ENCODE results near the gene KDR. TPM values are rescaled to one million over a fixed set of nuclear protein-coding genes. Genes with fewer than 3 reads are reported as not detected.

The KDR gene
- total RNA-seq, 3 donors from 2014 or later, result 20.3 to 64.2 (median 40.6) TPM

DNA sequence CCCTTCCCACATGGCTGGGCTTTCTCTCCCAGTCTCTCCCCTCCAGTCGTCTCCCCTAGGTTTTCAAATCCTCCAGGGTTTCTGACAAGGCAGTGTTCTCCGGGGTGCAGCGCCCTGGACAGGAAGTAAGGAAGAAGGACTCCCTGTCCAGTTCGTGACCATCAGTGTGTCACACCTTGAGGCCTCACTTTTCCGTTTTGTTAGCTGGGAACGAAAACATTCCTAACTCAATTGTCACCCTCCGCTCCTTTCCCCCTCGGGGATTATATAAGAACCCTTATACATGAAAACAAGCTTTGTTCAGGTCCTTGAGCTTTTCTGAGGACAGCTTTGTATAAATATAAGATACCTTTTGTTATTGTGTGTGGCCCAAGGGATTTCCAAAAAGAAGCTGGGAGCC lies 92.1 kb downstream of the KDR start:
- Histone ChIP-seq H3K27ac (peak overlapping the region; percentile 37 to 43), H3K36me3 (no peaks in the 10 kb centered on the region), H3K4me3 (no peak overlapping the region), H3K9me3 (no peaks in the 10 kb centered on the region), H3K4me1 (no peaks in the 10 kb centered on the region), H3K27me3 (no peaks in the 10 kb centered on the region)
- intact Hi-C loops (cut with DNase I; ENCODE audit: low total_unique reads), result no loop called here
- no peak for DNase-seq (ENCODE audit: low spot score in 2 of 2)
- TF ChIP-seq POLR2AphosphoS5 (IDR thresholded peaks at IDR 0.05), result no peak
- no peak for TF ChIP-seq POLR2A (IDR thresholded peaks at IDR 0.05)
- no peak for TF ChIP-seq CTCF (IDR thresholded peaks at IDR 0.05)

DNA sequence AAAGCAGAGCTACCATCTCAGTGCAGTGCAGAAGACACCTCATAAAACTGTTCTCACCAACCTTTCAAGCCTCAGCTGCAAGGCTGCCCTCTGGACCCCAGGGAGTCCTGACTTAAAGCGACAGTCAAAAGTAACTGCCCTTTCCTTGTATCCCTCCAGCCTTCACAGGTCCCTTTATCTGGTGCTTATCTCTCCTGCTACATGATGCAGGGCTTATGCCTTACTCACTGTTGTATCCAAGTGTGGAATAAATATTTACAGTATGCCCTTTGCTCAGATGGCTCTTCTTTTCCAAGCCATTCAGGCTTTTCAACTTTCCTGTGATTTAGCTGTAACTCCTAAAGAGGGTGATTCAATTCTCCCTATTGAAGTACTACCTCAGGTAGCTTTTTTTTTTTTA lies 92.6 kb downstream of the KDR start:
- Histone ChIP-seq H3K4me3 (no peak overlapping the region), H3K4me1 (no peaks in the 10 kb centered on the region), H3K27me3 (no peaks in the 10 kb centered on the region), H3K36me3 (no peaks in the 10 kb centered on the region), H3K27ac (peak overlapping the region; percentile 25 to 37), H3K9me3 (no peaks in the 10 kb centered on the region)
- intact Hi-C loops (cut with DNase I; ENCODE audit: low total_unique reads), result no loop called here
- no peak for TF ChIP-seq CTCF (IDR thresholded peaks at IDR 0.05)
- TF ChIP-seq POLR2A (IDR thresholded peaks at IDR 0.05), result no peak
- TF ChIP-seq POLR2AphosphoS5 (IDR thresholded peaks at IDR 0.05), result no peak
- no peak for DNase-seq (ENCODE audit: low spot score in 2 of 2)

DNA sequence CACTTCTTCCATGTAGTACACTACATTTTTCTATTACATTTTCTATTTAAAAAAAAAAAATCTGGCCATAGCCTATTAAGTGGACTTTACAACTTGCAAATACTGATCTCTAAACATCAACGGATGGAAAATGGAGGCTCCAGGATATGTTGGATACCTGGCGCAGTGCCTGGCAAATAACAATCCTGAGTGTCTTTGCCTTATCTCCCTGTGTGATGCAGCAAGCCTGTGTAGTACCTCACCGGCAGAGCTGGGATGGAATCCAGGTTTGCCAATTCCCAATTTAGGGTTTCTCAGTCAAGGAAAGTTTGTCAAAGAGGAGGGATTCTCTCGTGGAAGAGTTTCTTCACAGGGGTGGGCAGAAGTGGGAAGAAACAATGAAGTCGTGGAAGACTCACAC lies 93.2 kb downstream of the KDR start:
- Histone ChIP-seq H3K36me3 (no peaks in the 10 kb centered on the region), H3K9me3 (no peaks in the 10 kb centered on the region), H3K4me1 (no peaks in the 10 kb centered on the region), H3K4me3 (no peak overlapping the region), H3K27me3 (no peaks in the 10 kb centered on the region), H3K27ac (peak overlapping the region in 1 of 2 donors; percentile 25)
- no peak for DNase-seq (ENCODE audit: low spot score in 2 of 2)
- no peak for TF ChIP-seq POLR2AphosphoS5 (IDR thresholded peaks at IDR 0.05)
- no peak for TF ChIP-seq POLR2A (IDR thresholded peaks at IDR 0.05)
- no peak for TF ChIP-seq CTCF (IDR thresholded peaks at IDR 0.05)
- intact Hi-C loops (cut with DNase I; ENCODE audit: low total_unique reads), result no loop called here

- Histone ChIP-seq H3K27me3 (no peaks in the 10 kb centered on the region), H3K4me1 (no peaks in the 10 kb centered on the region), H3K27ac (no peak overlapping the region), H3K4me3 (no peak overlapping the region), H3K9me3 (no peaks in the 10 kb centered on the region), H3K36me3 (no peaks in the 10 kb centered on the region)
- intact Hi-C loops (cut with DNase I; ENCODE audit: low total_unique reads), result no loop called here
- DNase-seq (ENCODE audit: low spot score in 2 of 2), result no peak
- no peak for TF ChIP-seq CTCF (IDR thresholded peaks at IDR 0.05)
- TF ChIP-seq POLR2AphosphoS5 (IDR thresholded peaks at IDR 0.05), result no peak
- no peak for TF ChIP-seq POLR2A (IDR thresholded peaks at IDR 0.05)
Observed at GRCh38 chr4:55031158-55031557, 94.2 kb downstream of the KDR start.

- Histone ChIP-seq H3K36me3 (no peaks in the 10 kb centered on the region), H3K9me3 (no peaks in the 10 kb centered on the region), H3K27ac (no peak overlapping the region), H3K27me3 (no peaks in the 10 kb centered on the region), H3K4me3 (no peak overlapping the region), H3K4me1 (no peaks in the 10 kb centered on the region)
- TF ChIP-seq CTCF (IDR thresholded peaks at IDR 0.05) (no peak), POLR2A (IDR thresholded peaks at IDR 0.05) (no peak), POLR2AphosphoS5 (IDR thresholded peaks at IDR 0.05) (no peak)
- intact Hi-C loops (cut with DNase I; ENCODE audit: low total_unique reads), result no loop called here
- DNase-seq (ENCODE audit: low spot score in 2 of 2), result no peak
Observed at GRCh38 chr4:55030589-55030988, 94.8 kb downstream of the KDR start.
